Measurements from ENCODE around the gene VANGL1.

Gene VANGL1

DNA sequence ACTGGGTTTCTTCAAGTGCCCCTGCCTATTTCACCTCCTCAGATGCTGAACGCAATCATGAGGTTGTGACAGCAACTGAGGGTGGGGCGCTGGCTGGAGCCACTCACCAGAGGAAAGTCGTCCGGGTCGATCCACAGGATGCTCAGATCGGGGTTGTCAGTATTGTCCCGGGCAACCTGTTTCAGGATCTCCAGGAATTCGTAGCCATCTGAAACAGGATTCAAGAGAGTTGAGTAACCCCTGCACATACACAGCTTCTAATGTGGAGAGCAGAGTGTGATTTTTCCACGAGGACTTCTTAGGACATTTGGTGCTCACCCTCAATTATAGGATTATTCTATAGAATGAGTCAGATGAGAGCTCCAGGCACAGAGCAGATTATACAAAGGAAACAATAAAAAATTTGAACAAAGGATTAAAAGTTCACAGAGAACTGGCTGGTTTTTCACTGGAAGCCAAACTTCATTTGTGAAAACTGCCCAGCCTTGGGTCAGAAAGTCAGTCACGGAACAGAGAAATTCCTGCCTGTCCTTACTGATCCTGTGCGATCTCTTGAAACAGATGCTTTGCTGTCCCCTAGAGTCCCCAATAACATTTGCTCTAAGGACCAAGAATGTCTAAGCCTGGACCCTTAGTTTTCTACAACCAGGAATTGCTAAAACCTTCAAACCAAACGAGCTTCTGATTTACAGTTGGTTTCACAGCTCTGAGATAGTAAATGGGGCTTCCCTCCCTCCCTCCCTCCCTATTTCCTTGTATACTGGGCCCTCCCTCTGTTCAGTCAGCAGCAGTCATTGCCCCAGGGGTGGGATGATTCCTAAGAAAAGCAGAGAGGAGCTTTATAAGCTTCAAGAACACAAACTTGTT is 63.5 kb downstream of the VANGL1 start:
- TF ChIP-seq, protein P1, sequence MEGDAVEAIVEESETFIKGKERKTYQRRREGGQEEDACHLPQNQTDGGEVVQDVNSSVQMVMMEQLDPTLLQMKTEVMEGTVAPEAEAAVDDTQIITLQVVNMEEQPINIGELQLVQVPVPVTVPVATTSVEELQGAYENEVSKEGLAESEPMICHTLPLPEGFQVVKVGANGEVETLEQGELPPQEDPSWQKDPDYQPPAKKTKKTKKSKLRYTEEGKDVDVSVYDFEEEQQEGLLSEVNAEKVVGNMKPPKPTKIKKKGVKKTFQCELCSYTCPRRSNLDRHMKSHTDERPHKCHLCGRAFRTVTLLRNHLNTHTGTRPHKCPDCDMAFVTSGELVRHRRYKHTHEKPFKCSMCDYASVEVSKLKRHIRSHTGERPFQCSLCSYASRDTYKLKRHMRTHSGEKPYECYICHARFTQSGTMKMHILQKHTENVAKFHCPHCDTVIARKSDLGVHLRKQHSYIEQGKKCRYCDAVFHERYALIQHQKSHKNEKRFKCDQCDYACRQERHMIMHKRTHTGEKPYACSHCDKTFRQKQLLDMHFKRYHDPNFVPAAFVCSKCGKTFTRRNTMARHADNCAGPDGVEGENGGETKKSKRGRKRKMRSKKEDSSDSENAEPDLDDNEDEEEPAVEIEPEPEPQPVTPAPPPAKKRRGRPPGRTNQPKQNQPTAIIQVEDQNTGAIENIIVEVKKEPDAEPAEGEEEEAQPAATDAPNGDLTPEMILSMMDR (IDR thresholded peaks at IDR 0.05; ENCODE audit: low read depth, low read length, missing control alignments) = no peak
- no peak overlapping the region for H3K4me3 ChIP-seq (ENCODE audit: low read depth, low read length)
- in situ Hi-C loops (cut with HindIII; ENCODE audit: low sequenced_read_pairs) = no loop called here
- DNase-seq (ENCODE audit: low read depth) = no peak

DNA sequence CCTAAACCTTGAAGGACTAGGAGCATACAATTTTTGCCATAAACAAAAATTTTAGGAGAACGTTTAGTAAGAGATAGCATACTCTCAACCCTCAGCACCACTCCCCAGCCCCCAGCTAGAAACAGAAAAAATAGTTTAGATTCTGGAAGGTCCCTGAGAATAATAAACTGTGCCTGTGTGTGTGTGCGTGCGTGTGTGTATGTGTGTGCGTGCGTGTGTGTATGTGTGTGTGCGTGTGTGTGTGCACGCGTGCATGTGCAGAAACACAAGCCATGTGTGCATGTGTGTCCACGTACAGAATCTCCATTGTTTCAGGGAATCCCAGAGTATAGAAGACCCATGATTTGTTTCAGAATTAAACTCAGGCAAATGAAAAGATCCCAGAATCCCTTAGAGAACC is 64.2 kb downstream of the VANGL1 start:
- in situ Hi-C loops (cut with HindIII; ENCODE audit: low sequenced_read_pairs) = no loop called here
- no peak overlapping the region for H3K4me3 ChIP-seq (ENCODE audit: low read depth, low read length)
- TF ChIP-seq, protein P1 (IDR thresholded peaks at IDR 0.05; ENCODE audit: low read depth, low read length, missing control alignments) = no peak
- DNase-seq (ENCODE audit: low read depth) = no peak

DNA sequence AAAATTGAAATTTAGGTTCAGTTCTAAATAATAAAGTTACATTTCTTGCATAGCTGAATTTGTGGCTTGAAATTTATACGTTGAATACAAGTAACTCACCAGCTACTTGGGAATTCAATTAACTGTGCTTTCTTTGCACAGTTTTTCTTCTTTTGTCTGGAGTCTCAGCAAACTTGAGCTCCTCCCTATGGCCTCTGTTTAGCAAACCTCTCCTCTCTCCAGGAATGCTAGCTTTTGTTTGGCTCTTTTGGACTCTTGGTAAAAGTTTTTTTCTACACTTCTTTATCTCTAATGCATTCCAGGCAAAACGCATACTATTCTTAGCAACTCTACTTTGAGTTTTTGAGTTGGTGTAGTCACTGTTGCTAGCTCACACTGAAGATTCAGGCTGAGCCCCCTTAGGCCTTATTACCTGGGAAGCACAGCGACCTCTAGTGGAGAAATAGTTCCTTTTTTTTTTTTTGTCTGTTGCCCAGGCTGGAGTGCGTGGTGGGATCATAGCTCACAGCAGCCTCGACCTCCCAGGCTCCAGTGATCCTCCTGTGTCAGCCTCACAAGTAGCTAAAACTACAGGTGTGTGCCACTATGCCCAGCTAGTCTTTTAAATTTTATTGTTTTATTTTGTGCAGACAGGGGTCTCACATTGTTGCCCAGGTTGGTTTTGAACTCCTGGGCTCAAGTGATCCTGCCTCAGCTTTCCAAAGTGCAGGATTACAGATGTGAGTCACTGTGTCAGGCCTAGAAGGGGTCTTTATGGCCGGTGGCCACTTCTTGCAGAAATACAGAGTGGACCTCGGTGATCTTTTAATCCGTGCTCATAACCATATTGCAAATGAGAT is 65.0 kb downstream of the VANGL1 start:
- peak; percentile 44 for DNase-seq (ENCODE audit: low read depth)
- in situ Hi-C loops (cut with HindIII; ENCODE audit: low sequenced_read_pairs) = no loop called here

GRCh38 chr1:115710859-115711624 is 69.3 kb downstream of the VANGL1 start:
- DNase-seq (ENCODE audit: low read depth) = no peak
- TF ChIP-seq, protein P1 (IDR thresholded peaks at IDR 0.05; ENCODE audit: low read depth, low read length, missing control alignments) = no peak
- in situ Hi-C loops (cut with HindIII; ENCODE audit: low sequenced_read_pairs) = no loop called here
- no peak overlapping the region for H3K4me3 ChIP-seq (ENCODE audit: low read depth, low read length)

More for the DNA sequence above, 65.0 kb downstream of the VANGL1 start:
- H3K4me3 ChIP-seq (ENCODE audit: low read depth, low read length) = no peak overlapping the region
- TF ChIP-seq, protein P1 (IDR thresholded peaks at IDR 0.05; ENCODE audit: low read depth, low read length, missing control alignments) = peak; percentile 71

DNA sequence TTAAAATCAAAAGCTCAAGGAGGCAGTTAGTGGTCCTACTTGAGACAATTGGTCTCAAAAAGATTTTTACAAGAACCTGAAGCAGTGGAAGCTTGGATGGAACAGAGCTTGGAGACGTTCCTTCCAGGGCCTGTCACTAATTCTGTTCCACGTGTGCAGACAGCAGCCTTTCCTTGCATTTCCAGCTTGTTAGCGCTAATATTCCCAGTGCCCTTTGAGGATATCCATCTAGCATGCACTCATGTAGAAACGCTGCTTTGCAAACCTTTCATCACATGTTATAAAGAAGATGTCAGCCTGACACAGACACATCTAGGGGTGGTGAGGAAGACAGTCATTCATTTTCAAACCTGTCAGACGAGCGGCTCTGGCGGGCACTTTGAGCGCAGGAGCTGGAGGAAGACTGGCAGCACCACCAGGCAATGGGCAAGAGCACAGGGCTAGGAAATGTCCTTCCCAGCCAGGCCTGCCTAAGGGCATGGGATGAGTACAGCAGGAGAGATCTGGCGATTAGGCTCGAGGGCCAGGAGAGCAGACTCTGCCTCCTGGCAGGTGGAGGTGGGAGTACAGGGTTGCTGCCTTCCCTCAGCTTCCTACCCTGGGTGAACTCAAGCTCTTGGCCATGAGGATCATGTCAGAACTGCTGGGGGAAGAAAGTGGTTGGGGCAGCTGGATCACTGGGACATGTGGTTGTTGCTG is 71.3 kb downstream of the VANGL1 start:
- no peak for DNase-seq (ENCODE audit: low read depth)
- H3K4me3 ChIP-seq (ENCODE audit: low read depth, low read length) = no peak overlapping the region
- TF ChIP-seq, protein P1 (IDR thresholded peaks at IDR 0.05; ENCODE audit: low read depth, low read length, missing control alignments) = no peak
- in situ Hi-C loops (cut with HindIII; ENCODE audit: low sequenced_read_pairs) = no loop called here
